HG03432 (cell line): ENCODE results near the gene GAMT.

Experiments used
- ATAC-seq: cut with Tn5 transposase; IDR thresholded peaks from one replicate; pipeline ENCODE4 v1.9.1; 2021; ENCODE audit warnings: mild to moderate bottlenecking, moderate library complexity; ENCODE audit not compliant: unreplicated experiment

GAMT gene

GRCh38 chr19:1350867-1351266 is 50.5 kb downstream of the GAMT start:
- ATAC-seq: no peak

- ATAC-seq: no peak
Observed at GRCh38 chr19:1349211-1349610, 52.1 kb downstream of the GAMT start.
